Stimulated activated naive CD8-positive, alpha-beta T cell treated with anti-CD3 and anti-CD28 coated beads, Interleukin-15, amount 100 ng/mL, for 72 hours (primary cell): Measurements from ENCODE around the gene MAD2L2.

ENCODE experiments used
- ATAC-seq: fragments of 150-1000 bp; cut with Tn5 transposase; 2 replicates; pipeline ENCODE4 v1.10.0; 2021; ENCODE audit warnings: mild to moderate bottlenecking, moderate library complexity
- DNase-seq, 2 donors: peaks; one replicate each; pipeline ENCODE4 v3.0.0; 2021 to 2022
- H3K27ac Mint-ChIP-seq, 2 donors: one replicate each; pipeline ENCODE4 v1.8.0; 2022; ENCODE audit warnings: mild to moderate bottlenecking in 2 of 2, mixed read lengths in 2 of 2, moderate library complexity in 2 of 2
- H3K27me3 Mint-ChIP-seq: one replicate; pipeline ENCODE4 v1.8.0; 2022; ENCODE audit warnings: mixed read lengths
- H3K4me1 Mint-ChIP-seq: one replicate; pipeline ENCODE4 v1.8.0; 2022; ENCODE audit warnings: mild to moderate bottlenecking, mixed read lengths
- H3K4me3 Mint-ChIP-seq, 2 donors: one replicate each; pipeline ENCODE4 v1.8.0; 2022; ENCODE audit warnings: mild to moderate bottlenecking in 2 of 2, mixed read lengths in 2 of 2, moderate library complexity in 1 of 2
- H3K9me3 Mint-ChIP-seq, 2 donors: one replicate each; pipeline ENCODE4 v1.8.0; 2022; ENCODE audit warnings: mixed read lengths in 2 of 2

MAD2L2 gene

DNA sequence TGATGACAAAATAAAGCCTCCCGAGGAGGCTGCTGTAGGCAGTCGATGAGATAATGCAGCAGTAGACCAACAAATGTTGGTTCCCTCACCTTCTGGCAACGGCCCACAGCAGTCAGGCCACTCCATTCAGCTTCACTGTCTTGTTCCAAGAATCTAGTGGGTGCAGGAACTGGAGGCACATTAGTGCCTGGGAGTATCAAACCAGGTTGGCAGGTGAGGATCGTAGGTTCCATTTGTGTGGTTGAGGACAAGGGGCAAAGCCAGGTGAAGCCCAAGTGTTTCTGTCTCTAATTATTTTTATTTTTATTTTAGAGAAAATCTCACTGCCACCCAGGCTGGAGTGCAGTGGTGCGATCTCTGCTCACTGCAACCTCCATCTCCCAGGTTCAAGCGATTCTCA is 40.0 kb downstream of the MAD2L2 start:
- H3K4me3 Mint-ChIP-seq, result no peak overlapping the region
- DNase-seq, result no peak
- no peaks in the 10 kb centered on the region for H3K4me1 Mint-ChIP-seq
- H3K27ac Mint-ChIP-seq, result no peak overlapping the region
- peaks cover 3% of the 10 kb centered on the region for H3K27me3 Mint-ChIP-seq
- no peaks in the 10 kb centered on the region for H3K9me3 Mint-ChIP-seq
- ATAC-seq, result no peak

DNA sequence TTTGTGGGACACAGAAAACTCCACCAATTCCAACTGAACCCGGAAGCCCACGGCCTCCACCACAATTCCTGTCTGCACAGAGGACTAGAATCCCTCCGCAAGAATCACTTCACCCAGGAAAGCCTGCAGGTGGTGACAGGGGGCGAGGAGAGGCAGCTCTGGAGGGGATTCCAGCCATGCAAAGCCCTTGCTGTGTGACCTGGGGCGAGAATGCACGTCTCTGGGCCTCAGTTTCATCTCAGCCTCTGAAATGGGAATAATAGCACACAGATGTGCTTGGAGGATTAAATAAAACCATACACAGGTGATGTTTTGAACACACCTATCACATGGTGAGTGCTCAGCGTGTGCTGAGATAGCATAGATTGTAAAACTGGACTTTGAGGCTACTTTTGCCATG is 40.8 kb downstream of the MAD2L2 start:
- H3K27ac Mint-ChIP-seq, result no peak overlapping the region
- H3K4me3 Mint-ChIP-seq, result no peak overlapping the region
- H3K9me3 Mint-ChIP-seq, result no peaks in the 10 kb centered on the region
- H3K4me1 Mint-ChIP-seq, result no peaks in the 10 kb centered on the region
- H3K27me3 Mint-ChIP-seq, result peaks cover 10% of the 10 kb centered on the region
- ATAC-seq, result no peak
- no peak for DNase-seq

DNA sequence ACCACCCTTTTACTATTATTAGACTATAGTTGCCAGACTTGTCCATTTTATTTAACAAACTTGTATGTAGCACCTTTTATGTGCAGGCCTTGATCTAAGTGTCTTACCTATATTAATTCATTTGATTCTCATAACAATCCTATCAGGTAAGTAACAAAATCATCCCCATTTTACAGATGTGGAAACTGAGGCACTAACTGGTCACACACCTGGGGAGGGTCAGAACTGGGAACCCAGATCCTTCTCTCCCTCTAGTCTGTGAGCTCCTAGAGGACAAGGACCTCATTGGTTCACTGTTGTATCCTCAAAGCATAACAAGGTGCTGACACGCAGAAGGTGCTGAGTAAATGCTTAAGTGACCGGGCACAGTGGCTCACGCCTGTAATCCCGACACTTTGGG is 41.6 kb downstream of the MAD2L2 start:
- Mint-ChIP-seq H3K4me1 (no peaks in the 10 kb centered on the region), H3K9me3 (no peaks in the 10 kb centered on the region), H3K27ac (no peak overlapping the region), H3K27me3 (peaks cover 14% of the 10 kb centered on the region), H3K4me3 (no peak overlapping the region)
- ATAC-seq (no peak), DNase-seq (no peak)

DNA sequence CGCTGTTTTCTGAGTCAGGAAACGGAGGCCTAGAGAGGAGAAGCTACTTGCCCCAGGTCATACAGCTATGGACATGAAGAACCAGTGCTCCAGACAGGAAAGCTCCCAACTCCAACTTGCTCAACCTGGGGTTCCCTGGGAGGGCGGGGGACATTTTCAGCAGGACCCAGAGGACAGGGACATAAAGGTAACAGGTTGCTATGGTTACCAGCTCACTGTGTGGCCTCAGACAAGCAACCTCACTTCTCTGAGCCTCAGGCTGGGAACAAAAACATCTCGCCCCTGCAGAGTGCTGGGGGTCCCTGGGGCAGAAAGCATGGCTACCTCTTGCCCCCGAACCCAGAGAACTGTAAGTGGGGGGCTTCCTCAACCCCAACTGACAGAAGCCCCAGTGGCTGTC is 42.8 kb downstream of the MAD2L2 start:
- no peak overlapping the region for H3K4me3 Mint-ChIP-seq
- no peaks in the 10 kb centered on the region for H3K9me3 Mint-ChIP-seq
- no peaks in the 10 kb centered on the region for H3K4me1 Mint-ChIP-seq
- ATAC-seq (no peak), DNase-seq (no peak)
- H3K27ac Mint-ChIP-seq, result no peak overlapping the region
- peaks cover 22% of the 10 kb centered on the region for H3K27me3 Mint-ChIP-seq

DNA sequence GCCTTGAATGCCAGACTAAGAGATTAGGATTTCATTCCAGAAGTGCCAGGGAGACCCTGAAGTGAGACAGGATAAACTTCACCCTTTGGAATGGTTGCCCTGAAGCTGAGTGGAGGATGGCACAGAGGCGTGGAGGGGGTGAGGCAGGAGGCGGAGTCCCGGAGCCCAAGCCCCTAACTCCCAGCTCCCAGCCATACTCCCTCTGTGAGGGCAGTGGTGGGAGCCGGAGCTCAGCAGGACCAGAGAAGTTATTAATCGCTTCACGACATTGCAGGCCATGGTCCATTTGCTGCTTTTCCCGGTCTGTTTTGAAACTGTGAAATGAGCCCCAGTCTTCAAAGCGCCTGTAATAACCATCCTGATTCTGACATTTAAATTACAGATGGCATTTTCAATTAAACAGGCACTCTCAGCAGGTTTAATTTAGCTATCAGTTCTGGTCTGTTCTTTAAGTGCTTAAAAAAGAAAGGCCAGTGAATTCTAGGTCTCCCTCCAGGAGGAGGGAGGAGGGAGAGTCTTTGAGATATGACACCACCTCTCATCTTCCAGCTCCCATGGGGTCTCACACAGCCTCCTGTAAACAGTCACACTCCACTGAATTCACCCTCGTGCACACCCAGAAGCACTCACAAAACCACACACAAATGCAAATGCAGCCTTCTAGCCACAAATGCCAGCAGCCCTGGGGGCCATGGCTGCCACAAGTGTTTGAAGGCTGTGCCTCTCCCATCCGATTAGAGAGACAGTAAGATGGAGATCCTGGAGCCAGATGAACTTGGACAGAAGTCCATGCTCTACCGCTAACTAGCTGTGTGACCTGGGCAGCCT is 46.4 kb downstream of the MAD2L2 start:
- peaks cover 35% of the 10 kb centered on the region for H3K27me3 Mint-ChIP-seq
- H3K27ac Mint-ChIP-seq, result no peak overlapping the region

DNA sequence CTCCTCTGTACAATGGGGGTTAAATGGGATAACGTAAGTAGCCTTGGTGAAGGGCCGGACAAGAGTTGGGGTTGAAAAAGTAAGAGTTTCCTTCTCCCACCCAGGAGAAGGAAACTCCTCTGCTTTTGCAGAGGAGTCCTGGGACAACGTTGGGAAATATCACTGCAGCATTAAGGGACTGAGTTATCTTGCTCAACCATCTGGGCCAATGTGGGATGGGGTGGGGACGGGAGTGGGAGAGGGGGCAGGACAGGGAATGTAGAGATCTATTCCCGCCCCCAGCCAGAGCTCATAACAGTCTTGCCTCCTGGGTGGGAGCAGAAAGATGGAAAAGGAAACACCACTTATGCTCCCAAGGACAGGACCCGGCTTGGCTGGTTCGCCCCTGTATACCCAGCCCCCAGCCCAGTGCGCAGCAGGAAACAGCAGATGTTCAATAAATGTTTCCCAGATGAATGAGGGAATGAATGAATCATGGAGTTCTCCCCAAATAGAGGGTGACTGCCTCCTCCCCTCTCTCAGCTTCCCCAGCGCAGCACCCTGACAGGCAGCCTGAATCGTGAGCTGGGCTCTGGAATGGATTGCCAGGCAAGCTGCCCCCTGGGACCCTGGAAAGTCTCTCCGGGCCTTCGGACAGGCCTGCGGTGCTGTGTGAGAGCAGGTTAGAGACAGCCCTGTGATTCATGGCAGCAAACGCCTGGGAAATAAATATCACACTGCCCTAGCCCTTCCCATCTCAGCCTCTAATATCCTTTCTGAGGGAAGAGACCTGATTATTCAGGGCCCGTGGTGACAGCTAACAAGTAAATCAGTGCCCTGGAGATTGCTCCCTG is 51.5 kb downstream of the MAD2L2 start:
- Mint-ChIP-seq H3K27ac (no peak overlapping the region), H3K4me3 (no peak overlapping the region), H3K27me3 (peaks cover 45% of the 10 kb centered on the region), H3K4me1 (no peaks in the 10 kb centered on the region), H3K9me3 (no peaks in the 10 kb centered on the region)
- ATAC-seq, result no peak
- DNase-seq, result no peak

More for the DNA sequence above, 46.4 kb downstream of the MAD2L2 start:
- DNase-seq, result no peak
- ATAC-seq, result no peak
- Mint-ChIP-seq H3K9me3 (no peaks in the 10 kb centered on the region), H3K4me3 (no peak overlapping the region), H3K4me1 (no peaks in the 10 kb centered on the region)

DNA sequence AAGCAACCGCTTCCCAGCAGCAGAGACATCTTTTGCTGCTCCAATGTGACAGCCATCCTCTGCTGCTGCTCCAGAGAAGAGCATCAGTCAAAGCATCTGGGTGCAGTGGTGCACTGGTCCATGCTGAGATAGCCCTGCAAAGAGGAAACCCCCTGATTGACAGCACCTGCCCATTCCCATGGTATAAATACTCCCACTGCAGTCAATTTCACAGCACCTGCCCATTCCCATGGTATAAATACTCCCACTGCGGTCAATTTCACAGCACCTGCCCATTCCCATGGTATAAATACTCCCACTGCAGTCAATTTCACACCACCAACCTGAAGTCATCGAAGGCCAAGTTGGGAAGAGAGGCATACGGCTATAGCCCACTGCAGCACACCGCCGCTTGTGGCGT is 52.2 kb downstream of the MAD2L2 start:
- DNase-seq, result no peak
- Mint-ChIP-seq H3K9me3 (no peaks in the 10 kb centered on the region), H3K4me3 (no peak overlapping the region), H3K4me1 (no peaks in the 10 kb centered on the region), H3K27me3 (peaks cover 42% of the 10 kb centered on the region), H3K27ac (peak overlapping the region in 1 of 2 donors; percentile 78)
- no peak for ATAC-seq

DNA sequence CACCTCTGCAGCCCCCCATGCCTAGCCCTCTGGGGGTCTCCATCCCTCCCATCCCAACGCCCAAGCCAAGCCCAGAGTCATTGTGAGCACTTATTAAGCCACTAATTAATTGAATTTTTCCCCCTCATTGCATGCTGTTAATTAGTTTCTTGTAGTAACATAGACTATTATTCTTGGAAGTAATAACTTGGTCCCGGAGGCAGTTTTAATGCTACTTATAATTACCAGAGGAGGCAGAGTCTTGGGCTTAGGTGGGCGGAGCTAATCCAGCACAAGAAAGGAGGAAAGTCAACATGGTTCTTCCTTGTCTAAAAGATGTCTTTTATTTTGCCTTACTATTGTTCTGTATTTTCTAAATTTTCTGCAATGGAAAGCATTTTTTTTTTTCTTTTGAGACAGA is 54.4 kb downstream of the MAD2L2 start:
- H3K4me3 Mint-ChIP-seq, result no peak overlapping the region
- peaks cover 52% of the 10 kb centered on the region for H3K27me3 Mint-ChIP-seq
- ATAC-seq, result no peak
- no peak for DNase-seq
- no peaks in the 10 kb centered on the region for H3K4me1 Mint-ChIP-seq
- H3K9me3 Mint-ChIP-seq, result no peaks in the 10 kb centered on the region
- no peak overlapping the region for H3K27ac Mint-ChIP-seq
